ENCODE results near the gene FAM120AOS. TPM values are rescaled to one million over a fixed set of nuclear protein-coding genes. Genes with fewer than 3 reads are reported as not detected.

FAM120AOS gene
- total RNA-seq, 2 experiments from 2014 or later: 32.8 to 36.4 TPM

- DNase-seq: no peak
- POLR2A ChIA-PET: interaction anchor here (4.0 kb wide), 1 partner anchor 9 kb away, joined by 31 read pairs; the partner anchor contains the start of genes FAM120A and FAM120AOS
- H3K4me1 Mint-ChIP-seq (ENCODE audit: low read depth): peaks cover 85% of the 10 kb centered on the region
- no peaks in the 10 kb centered on the region for H3K27me3 Mint-ChIP-seq
- no peak for ATAC-seq
- no peaks in the 10 kb centered on the region for H3K9me3 Mint-ChIP-seq
- peaks cover 46% of the 10 kb centered on the region for H3K36me3 Mint-ChIP-seq (ENCODE audit: low read depth)
- no peak overlapping the region for H3K4me3 Mint-ChIP-seq
- intact Hi-C loops (cut with micrococcal nuclease): no loop called here
- H3K27ac Mint-ChIP-seq: peak overlapping the region; percentile 2
- CTCF ChIA-PET: interaction anchor here (1.3 kb wide), 1 partner anchor 11 kb away, joined by 3 read pairs; no protein-coding TSS in a partner anchor
- TF ChIP-seq CTCF (IDR thresholded peaks at IDR 0.05): no peak
Observed at GRCh38 chr9:93461821-93462220, 8.4 kb upstream of the FAM120AOS start.

GRCh38 chr9:93461414-93461743 is 8.0 kb upstream of the FAM120AOS start:
- Mint-ChIP-seq H3K4me3 (no peak overlapping the region), H3K9me3 (no peaks in the 10 kb centered on the region), H3K36me3 (ENCODE audit: low read depth) (peaks cover 47% of the 10 kb centered on the region), H3K4me1 (ENCODE audit: low read depth) (peaks cover 85% of the 10 kb centered on the region), H3K27ac (no peak overlapping the region), H3K27me3 (no peaks in the 10 kb centered on the region)
- intact Hi-C loops (cut with micrococcal nuclease): no loop called here
- ATAC-seq (no peak), DNase-seq (no peak)
- ChIA-PET CTCF (interaction anchor here (1.3 kb wide), 1 partner anchor 11 kb away, joined by 3 read pairs; no protein-coding TSS in a partner anchor), POLR2A (interaction anchor here (4.0 kb wide), 1 partner anchor 9 kb away, joined by 31 read pairs; the partner anchor contains the start of genes FAM120A and FAM120AOS)
- no peak for TF ChIP-seq CTCF (IDR thresholded peaks at IDR 0.05)

GRCh38 chr9:93460689-93461413 is 7.5 kb upstream of the FAM120AOS start:
- Mint-ChIP-seq H3K36me3 (ENCODE audit: low read depth) (peaks cover 52% of the 10 kb centered on the region), H3K27me3 (no peaks in the 10 kb centered on the region), H3K9me3 (no peaks in the 10 kb centered on the region), H3K4me3 (no peak overlapping the region), H3K27ac (peak overlapping the region; percentile 53), H3K4me1 (ENCODE audit: low read depth) (peaks cover 85% of the 10 kb centered on the region)
- ATAC-seq: no peak
- TF ChIP-seq CTCF (IDR thresholded peaks at IDR 0.05): no peak
- ChIA-PET POLR2A (interaction anchor here (1.8 kb wide), 1 partner anchor 10 kb away, joined by 7 read pairs; the partner anchor contains the start of gene FAM120A), CTCF (interaction anchor here (1.3 to 1.6 kb wide), 2 partner anchors 10 to 17 kb away, joined by 3 read pairs; no protein-coding TSS in a partner anchor)
- intact Hi-C loops (cut with micrococcal nuclease): no loop called here
- DNase-seq: no peak

GRCh38 chr9:93459432-93459847 is 6.1 kb upstream of the FAM120AOS start:
- ATAC-seq: no peak
- peak overlapping the region; percentile 67 for H3K27ac Mint-ChIP-seq

More at GRCh38 chr9:93459432-93459847, 6.1 kb upstream of the FAM120AOS start:
- ChIA-PET CTCF (interaction anchor here (1.6 kb wide), 1 partner anchor 18 kb away, joined by 3 read pairs; no protein-coding TSS in a partner anchor), POLR2A (interaction anchor here (1.8 kb wide), 1 partner anchor 9 kb away, joined by 7 read pairs; the partner anchor contains the start of gene FAM120A)
- TF ChIP-seq CTCF (IDR thresholded peaks at IDR 0.05): no peak
- intact Hi-C loops (cut with micrococcal nuclease): loop anchor here (10.0 kb wide), 1 partner anchor 105 kb away; no protein-coding TSS in a partner anchor
- H3K4me3 Mint-ChIP-seq: no peak overlapping the region
- peaks cover 82% of the 10 kb centered on the region for H3K4me1 Mint-ChIP-seq (ENCODE audit: low read depth)
- no peak for DNase-seq
- H3K36me3 Mint-ChIP-seq (ENCODE audit: low read depth): peaks cover 53% of the 10 kb centered on the region
- H3K9me3 Mint-ChIP-seq: no peaks in the 10 kb centered on the region
- H3K27me3 Mint-ChIP-seq: no peaks in the 10 kb centered on the region
